ENCODE measurements around the gene AK2.

Gene AK2

GRCh38 chr1:33014464-33015163 lies 22.1 kb downstream of the AK2 start:
- H3K9me3 ChIP-seq = no peaks in the 10 kb centered on the region
- H3K36me3 ChIP-seq = peaks cover 21% of the 10 kb centered on the region
- no peaks in the 10 kb centered on the region for H3K27me3 ChIP-seq
- no peak for TF ChIP-seq CTCF (IDR thresholded peaks at IDR 0.05; ENCODE audit: low read depth, low read length)
- H3K4me1 ChIP-seq = no peaks in the 10 kb centered on the region
- no peak overlapping the region for H3K4me3 ChIP-seq (ENCODE audit: low read depth, low read length)
- DNase-seq = no peak

GRCh38 chr1:33013791-33014190 lies 22.9 kb downstream of the AK2 start:
- no peaks in the 10 kb centered on the region for H3K9me3 ChIP-seq
- peaks cover 18% of the 10 kb centered on the region for H3K36me3 ChIP-seq
- no peak for TF ChIP-seq CTCF (IDR thresholded peaks at IDR 0.05; ENCODE audit: low read depth, low read length)
- no peak overlapping the region for H3K4me3 ChIP-seq (ENCODE audit: low read depth, low read length)
- no peak for DNase-seq
- no peaks in the 10 kb centered on the region for H3K27me3 ChIP-seq
- H3K4me1 ChIP-seq = no peaks in the 10 kb centered on the region

GRCh38 chr1:33012165-33012564 lies 24.5 kb downstream of the AK2 start:
- peaks cover 22% of the 10 kb centered on the region for H3K36me3 ChIP-seq
- H3K9me3 ChIP-seq = no peaks in the 10 kb centered on the region
- DNase-seq = no peak
- TF ChIP-seq CTCF (IDR thresholded peaks at IDR 0.05; ENCODE audit: low read depth, low read length) = no peak
- H3K4me1 ChIP-seq = no peaks in the 10 kb centered on the region
- H3K4me3 ChIP-seq (ENCODE audit: low read depth, low read length) = no peak overlapping the region
- H3K27me3 ChIP-seq = no peaks in the 10 kb centered on the region

GRCh38 chr1:33010932-33011731 lies 25.6 kb downstream of the AK2 start:
- Histone ChIP-seq H3K27me3 (no peaks in the 10 kb centered on the region), H3K36me3 (peaks cover 22% of the 10 kb centered on the region), H3K9me3 (no peaks in the 10 kb centered on the region), H3K4me3 (ENCODE audit: low read depth, low read length) (no peak overlapping the region), H3K4me1 (no peaks in the 10 kb centered on the region)
- no peak for DNase-seq
- no peak for TF ChIP-seq CTCF (IDR thresholded peaks at IDR 0.05; ENCODE audit: low read depth, low read length)

GRCh38 chr1:33009561-33009960 lies 27.1 kb downstream of the AK2 start:
- Histone ChIP-seq H3K9me3 (no peaks in the 10 kb centered on the region), H3K4me3 (ENCODE audit: low read depth, low read length) (no peak overlapping the region), H3K36me3 (peaks cover 22% of the 10 kb centered on the region), H3K27me3 (no peaks in the 10 kb centered on the region), H3K4me1 (no peaks in the 10 kb centered on the region)
- DNase-seq = no peak
- TF ChIP-seq CTCF (IDR thresholded peaks at IDR 0.05; ENCODE audit: low read depth, low read length) = no peak

Data from BE2C (cell line).